NCI-H446 (cell line): Measurements from ENCODE around the gene PAK3.

ENCODE experiments used
- DNase-seq, 2 experiments: peaks; one replicate each; lab custom pipeline; 2025; lab: John Stamatoyannopoulos, UW

Gene PAK3

GRCh38 chrX:111095974-111096895 lies at the start of gene PAK3:
TSS of gene PAK3 (plus strand) at chrX:111096191. CDS start at chrX:111123104, 26,913 bp downstream.
- DNase-seq, result no peak

GRCh38 chrX:111047575-111047974 lies 48.4 kb upstream of the PAK3 start:
- no peak for DNase-seq

- no peak for DNase-seq
Measured at GRCh38 chrX:111052478-111052877, 43.5 kb upstream of the PAK3 start.

- DNase-seq, result no peak
Measured at GRCh38 chrX:111071542-111072277, 24.3 kb upstream of the PAK3 start.

- no peak for DNase-seq
Measured at GRCh38 chrX:111083081-111083480, 12.9 kb upstream of the PAK3 start.

GRCh38 chrX:111086591-111087006 lies 9.4 kb upstream of the PAK3 start:
- no peak for DNase-seq

GRCh38 chrX:111088628-111089027 lies 7.4 kb upstream of the PAK3 start:
- no peak for DNase-seq

- DNase-seq, result no peak
Measured at GRCh38 chrX:111090458-111090857, 5.5 kb upstream of the PAK3 start.

- DNase-seq, result peak in 1 of 2 experiments; percentile 34
Measured at GRCh38 chrX:111098874-111099273, 2.9 kb downstream of the PAK3 start.

- DNase-seq, result peak; percentile 2 to 8
Measured at GRCh38 chrX:111100191-111100590, 4.2 kb downstream of the PAK3 start.

GRCh38 chrX:111101580-111101979 lies 5.6 kb downstream of the PAK3 start:
- no peak for DNase-seq

GRCh38 chrX:111102636-111103035 lies 6.6 kb downstream of the PAK3 start:
- DNase-seq, result no peak

GRCh38 chrX:111103246-111103645 lies 7.3 kb downstream of the PAK3 start:
- DNase-seq, result no peak

GRCh38 chrX:111110098-111110775 lies 14.2 kb downstream of the PAK3 start:
- no peak for DNase-seq

- DNase-seq, result no peak
Measured at GRCh38 chrX:111114806-111115205, 18.8 kb downstream of the PAK3 start.

GRCh38 chrX:111116666-111117065 lies 20.7 kb downstream of the PAK3 start:
- no peak for DNase-seq

GRCh38 chrX:111119341-111119740 lies 23.4 kb downstream of the PAK3 start:
- no peak for DNase-seq

GRCh38 chrX:111123125-111123524 lies 27.1 kb downstream of the PAK3 start:
- no peak for DNase-seq

- no peak for DNase-seq
Measured at GRCh38 chrX:111123606-111124179, 27.7 kb downstream of the PAK3 start.

- DNase-seq, result no peak
Measured at GRCh38 chrX:111124418-111124817, 28.4 kb downstream of the PAK3 start.

- DNase-seq, result no peak
Measured at GRCh38 chrX:111127038-111127437, 31.0 kb downstream of the PAK3 start.

GRCh38 chrX:111129921-111130320 lies 33.9 kb downstream of the PAK3 start:
- DNase-seq, result no peak
